NCI-H1417 (cell line): ENCODE measurements around the gene SCFD2.
"Not testable (repeated sequence)": the region's sequence is repeated elsewhere in the genome, so short reads cannot be mapped to it uniquely, and the experiment has no call there.

Experiments used
- DNase-seq, 3 experiments: peaks; one replicate each; lab custom pipeline; 2025; lab: John Stamatoyannopoulos, UW

Gene SCFD2

DNA sequence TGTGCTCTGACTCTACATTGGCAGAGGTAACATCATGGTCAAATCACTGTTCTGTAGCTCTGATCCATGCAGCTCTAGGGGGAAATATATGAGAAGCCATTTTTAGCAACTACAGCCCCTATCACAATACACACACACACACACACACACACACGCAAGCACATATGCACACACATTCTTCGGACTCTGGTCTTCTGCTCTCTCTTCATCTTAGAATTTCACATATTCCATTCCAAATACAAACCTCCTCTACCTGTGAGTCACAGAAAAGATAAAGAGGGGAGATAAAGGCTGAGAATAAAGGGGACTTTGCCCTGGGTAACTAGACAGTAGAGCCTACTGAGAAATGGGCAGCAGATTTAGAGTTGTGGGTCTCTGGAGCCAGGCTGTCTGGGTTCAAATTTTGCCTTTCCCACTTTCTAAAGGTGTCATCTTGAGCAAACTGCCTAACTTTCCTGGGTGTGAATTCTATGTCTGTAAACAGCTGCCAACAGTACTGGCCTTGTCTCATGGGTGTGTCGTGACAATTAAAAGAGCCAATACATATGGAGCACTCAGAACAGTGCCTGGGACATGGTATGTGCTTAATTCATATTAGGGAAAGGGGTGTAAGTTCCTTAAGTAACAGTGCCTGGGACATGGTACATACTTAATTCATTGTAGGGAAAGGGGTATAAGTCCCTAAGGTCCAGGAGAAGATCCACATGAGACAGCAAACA lies 515.3 kb downstream of the SCFD2 start:
- no peak for DNase-seq

DNA sequence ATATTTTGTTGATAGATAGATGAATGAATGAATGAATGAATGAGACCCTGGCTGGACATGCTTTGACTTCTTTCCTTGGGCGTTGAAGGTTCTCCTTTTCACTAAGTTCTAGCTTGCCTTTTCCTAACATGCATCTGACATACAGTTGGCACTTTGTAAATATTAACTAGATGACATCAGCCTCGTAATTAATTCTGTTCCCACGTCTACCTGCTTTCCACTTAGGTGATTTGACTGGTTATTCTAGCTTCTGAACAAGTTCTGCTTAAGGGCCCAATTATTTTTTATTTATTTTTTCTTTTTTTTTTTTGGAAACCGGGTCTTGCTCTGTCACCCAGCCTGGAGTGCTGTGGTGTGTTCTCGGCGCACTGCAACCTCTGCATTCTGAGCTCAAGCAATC lies 517.6 kb downstream of the SCFD2 start:
- DNase-seq: peak in 1 of 3 experiments; percentile 69

DNA sequence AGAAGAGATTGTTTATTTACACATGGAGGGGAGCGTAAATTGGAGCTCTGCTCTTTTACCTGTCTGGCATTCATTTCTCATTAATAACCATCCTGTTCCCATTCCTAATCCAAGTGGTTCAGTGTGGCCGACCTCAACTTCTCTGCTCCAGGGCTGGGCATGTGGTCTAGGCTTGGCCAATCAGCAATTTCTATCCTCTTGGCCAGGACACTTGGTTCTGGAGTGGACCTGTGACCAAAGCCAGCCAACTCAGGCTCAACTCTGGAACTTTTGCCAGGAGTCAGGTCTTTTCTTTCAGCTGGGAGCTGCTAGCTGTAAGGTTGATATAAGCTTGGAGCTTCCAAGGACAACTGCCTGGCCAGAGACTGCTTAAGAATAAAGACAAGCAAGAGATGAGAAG lies 519.4 kb downstream of the SCFD2 start:
- no peak for DNase-seq

DNA sequence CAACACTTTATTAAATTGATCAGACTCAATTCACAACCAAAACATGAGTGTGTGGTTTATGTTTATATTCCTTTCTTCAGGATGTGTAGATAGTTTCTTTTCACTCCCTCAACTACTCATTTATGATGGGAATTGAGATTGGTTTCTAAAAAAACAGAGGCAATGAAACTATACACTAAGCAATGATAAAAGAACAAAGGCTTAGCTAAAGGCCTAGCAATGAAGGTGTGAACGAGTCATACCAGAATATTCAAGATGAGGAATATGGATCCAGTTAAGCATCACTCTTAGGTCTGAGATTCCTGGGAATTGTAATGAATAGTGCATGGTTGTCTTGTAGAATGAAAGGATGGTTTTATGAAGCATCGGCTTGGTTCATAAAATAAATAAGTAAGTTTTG lies 521.3 kb downstream of the SCFD2 start:
- no peak for DNase-seq

DNA sequence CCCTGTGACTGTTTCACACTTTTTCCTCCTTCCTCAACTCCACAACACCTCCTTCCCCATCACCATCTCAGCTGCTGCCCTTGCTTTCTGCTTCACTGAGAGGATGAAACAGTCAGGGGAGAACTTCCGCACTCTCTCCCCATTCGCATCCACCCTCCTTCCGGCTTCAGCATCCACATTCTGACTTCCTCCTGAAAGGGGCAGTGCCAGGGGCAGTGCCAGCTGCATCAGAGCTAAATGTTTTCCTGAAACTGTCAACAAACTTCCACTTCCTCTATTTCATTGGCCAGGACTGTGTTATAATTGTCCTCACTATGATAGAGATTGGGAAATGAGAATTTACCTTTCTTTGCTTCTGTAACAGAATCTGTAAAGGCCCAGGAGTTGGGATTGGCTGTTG lies 521.9 kb downstream of the SCFD2 start:
- DNase-seq: no peak

DNA sequence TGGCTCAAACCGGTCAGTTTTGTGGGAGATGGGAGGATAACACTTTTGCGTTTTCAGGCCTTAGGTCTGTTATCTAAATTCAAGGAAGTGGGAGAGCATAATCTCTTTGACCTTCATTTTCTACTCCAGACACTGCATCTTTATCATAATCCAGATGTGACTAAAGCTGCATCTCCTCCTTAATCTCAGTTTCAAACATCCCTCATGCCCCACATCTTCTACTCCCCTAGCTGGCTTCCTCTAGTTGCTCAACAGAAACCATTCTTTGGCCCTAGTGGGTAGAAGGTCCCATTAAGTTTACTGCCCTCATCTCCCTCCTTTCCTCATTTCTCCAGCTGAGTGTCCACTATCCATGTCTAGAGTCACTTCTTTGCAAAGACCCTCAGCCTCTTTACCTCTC lies 522.5 kb downstream of the SCFD2 start:
- no peak for DNase-seq

DNA sequence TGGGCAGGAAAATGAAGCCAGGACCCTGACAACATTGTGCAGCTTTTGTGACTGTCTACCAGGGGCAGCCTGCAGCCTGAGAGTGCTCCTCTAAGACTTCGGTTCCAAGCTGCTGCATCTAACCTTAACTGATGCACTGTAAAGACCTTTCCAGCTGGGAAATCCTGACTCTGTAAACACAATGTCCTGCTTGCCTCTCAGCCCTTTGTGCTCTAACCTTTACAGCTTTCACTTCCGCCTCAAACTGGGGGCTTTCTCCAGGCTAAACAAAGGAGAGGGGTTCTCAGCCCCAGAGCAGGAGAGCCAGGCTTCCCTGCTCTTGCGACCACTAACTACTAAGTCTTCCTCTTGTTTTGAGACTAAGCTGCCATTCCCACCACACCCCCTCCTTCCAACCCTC lies 523.1 kb downstream of the SCFD2 start:
- DNase-seq: no peak

DNA sequence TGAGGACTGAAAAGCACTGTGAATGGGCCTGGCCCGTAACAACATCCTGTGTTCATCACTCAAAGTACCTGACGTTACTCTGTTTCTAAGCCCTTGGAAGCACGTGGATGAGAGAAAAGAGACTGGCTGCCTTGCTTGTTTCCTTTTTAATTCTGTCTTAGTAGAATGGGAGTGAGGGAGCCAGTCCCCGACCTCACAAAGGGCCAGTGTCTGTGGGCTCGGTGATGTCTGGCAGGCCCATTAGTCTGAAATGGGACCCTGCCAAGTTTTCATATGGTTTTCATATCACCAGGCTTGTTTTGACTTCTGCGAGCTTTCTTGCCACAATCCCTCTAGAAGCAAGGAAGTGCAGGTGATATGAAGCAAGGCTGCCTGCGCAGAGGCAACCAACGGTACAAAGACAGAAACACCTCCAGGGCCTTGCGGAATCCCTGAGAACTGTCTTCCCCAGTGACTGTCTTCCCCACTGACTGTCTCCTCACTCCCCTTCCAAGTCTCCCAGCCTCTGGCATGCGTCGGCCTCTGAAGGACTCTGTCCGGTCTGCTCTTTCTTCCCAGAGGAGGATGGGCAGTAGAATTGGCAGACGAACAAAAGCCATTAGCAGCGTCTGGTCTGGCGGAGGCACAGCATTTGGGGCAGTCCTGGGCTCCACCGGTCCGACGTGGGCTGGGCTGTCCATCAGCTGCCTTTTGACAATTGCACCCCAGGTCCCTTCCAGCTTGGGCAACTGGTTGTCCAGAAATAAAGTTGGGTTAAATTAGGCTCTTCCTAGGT lies 524.0 kb downstream of the SCFD2 start:
- DNase-seq: no peak

DNA sequence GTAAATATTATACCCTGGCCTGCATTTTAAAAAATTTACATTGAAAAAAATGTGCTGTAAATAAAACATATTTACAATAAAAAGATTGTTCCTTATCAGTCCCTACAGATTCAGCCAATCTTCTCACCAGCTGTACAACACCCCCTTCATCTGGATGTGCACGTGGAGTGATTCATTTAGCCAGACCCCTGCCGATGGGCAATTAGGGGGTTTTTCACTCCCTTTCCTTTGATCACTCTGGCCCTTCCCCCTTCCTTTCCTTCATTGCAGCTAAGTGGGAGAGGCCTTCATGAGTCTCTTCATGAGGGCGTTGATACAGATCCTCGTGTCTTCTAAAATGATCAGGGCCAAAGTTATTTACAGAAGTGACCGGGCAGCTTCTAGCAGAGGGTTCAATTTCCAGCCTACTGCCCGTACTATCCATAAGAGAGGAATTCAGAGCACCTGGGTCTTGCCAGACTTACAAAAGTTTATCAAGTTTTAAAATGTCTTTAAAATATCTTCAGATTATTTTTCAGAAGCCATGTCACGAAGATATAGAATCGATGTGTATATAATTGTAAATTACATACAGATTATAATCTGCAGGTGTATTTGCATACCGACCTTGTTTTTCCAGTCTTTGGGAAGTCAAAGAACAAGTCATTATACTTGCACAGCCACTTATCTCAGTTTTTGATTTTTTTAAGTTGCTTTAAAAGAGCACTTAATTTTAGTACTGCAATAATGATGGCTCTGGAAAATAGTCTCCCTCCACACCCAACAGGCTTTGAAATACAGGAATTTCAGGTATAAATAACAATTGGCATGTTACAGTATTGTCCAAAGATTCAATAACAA lies 525.1 kb downstream of the SCFD2 start:
- peak in 2 of 3 experiments; percentile 16 to 59 for DNase-seq

DNA sequence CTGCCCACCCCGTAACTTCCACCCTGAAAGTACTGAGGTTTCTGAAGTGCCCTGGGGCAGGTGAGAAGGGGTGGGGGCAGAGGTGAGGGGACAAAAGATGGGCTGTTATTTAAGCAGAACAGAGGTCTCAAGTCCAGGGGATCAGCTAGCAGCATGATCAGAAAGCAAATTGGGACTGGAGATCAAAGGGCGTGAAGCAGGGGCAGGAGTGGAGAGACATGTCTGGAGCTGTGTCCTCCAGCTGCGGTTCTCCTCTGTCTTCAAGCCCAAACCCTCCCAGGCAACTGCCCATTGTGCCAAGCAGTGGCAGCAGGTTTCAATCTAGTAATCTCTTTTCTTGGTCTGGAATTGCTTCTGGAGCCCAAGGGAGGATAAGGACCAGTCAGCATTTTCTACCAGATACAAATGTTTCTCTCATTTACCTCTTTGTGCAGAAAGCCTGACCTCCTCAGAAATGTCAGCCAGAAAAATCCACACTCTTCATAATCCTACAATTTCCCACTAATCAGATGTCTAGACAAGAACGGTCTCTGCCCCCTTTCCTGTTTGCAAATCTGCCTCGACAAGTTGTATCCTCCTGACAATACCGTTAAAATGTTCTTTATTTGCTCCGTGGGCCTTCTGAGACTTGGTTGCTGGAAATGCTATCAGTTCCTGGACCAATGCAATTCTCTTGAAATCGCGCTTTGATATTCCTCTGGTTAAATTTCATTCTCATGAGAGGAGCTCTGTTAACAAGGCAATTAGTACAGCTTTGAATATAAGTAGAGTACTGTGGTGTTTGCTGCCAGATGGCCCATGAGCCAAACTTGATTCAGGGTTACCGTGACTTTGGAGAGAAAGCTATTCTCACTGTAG lies 526.9 kb downstream of the SCFD2 start:
- DNase-seq: no peak

DNA sequence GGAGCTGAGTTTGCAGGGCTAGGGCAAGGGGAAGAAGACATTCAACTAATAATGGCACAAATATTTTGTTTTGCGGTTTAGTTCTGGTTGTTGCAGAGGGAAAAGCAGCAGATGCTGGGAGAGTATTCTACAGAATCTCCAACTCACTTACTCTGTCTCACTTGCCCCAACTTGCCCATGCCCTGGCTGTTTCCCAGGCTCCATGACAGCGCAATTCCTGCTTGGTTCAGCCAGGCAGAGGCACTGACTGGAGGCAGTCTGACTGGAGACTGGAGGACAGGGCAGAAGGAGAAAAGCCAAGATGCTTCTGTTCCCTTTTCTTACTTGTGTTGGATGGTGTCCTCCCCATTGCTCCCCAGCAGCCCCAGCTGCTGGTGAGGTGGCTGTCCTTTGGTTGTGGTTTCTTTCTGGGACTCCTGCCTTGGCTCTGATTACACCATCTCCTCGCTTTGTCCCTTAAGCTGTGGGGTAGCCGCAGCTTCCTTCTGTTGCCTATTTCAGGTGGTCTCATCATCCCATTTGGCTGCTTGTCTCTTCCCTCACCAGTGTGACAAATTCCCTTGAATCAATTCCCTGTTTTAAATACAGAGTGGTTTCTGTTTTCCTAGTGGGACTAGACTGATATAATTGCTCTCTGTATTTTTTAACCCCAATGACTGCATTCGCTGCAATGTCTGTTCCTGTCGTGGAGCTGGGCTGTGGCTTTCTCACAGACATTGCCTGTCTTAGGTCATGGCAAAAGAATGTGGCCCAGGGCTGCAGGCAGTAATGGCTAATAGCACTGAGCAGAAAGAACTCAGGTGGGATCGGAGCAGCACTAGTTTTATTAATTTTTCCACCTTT lies 527.9 kb downstream of the SCFD2 start:
- no peak for DNase-seq

DNA sequence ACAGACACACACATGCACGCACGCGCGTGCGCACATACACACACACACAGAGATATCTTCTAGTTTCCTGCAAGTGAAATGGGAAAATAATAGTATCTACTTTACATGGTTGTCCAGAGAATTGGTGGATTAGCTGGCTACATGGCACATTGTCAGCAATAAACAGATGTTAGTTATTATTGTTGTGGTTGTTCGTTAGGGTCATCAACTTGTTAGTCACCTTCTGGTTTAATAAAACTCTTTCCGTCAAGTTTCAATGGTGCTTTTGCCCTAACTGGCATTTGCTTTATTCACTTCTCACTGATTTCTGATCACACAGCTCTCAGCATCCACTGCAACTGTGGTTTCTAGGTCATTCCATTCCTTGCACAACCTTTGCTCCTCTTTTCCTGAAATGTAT lies 529.2 kb downstream of the SCFD2 start:
- no peak for DNase-seq

DNA sequence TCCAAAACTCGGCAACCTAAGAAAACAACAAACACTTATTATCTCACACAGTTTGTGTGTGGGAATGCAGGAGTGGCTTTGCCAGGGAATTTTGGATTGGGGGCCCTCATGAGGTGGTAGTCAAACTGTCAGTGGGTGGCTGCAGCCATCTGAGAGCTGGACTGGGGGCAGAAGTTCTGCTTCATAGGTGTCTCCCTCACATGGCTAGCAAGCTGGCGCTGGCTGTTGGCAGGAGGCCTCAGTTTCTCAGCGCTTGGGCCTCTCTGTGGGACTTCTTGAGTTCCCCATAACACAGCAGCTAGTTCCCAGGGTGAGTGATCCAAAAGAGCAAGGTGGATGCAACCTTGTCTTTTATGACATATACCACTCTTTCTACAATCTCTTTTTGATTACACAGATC lies 529.7 kb downstream of the SCFD2 start:
- no peak for DNase-seq

DNA sequence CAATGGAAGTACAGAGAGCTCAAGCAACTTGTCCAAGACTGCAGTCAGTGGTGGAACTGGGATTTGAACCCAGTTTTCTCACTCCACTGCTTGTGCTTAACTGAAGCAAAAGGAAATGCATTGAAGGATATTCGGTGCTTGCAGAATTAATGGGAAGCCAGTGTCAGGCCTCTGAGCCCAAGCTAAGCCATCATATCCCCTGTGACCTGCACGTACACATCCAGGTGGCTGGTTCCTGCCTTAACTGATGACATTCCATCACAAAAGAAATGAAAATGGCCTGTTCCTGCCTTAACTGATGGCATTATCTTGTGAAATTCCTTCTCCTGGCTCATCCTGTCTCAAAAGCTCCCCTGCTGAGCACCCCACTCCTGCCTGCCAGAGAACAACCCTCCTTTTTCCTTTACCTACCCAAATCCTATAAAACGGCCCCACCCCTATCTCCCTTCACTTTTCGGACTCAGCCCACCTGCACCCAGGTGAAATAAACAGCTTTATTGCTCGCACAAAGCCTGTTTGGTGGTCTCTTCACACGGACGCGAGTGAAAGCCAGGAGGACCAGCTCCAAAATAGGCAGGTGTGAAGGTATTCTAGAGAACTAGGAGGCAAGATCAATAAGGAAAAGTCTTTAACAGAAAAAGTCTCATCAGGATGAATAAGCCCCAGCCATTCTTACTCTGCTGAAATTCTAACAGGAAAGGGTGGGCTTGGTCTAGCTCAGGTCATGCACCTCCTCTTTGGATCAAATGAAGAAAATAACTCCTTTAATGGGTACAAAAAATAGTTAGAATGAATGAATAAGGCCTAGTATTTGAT lies 531.0 kb downstream of the SCFD2 start:
- DNase-seq: not testable (repeated sequence)

DNA sequence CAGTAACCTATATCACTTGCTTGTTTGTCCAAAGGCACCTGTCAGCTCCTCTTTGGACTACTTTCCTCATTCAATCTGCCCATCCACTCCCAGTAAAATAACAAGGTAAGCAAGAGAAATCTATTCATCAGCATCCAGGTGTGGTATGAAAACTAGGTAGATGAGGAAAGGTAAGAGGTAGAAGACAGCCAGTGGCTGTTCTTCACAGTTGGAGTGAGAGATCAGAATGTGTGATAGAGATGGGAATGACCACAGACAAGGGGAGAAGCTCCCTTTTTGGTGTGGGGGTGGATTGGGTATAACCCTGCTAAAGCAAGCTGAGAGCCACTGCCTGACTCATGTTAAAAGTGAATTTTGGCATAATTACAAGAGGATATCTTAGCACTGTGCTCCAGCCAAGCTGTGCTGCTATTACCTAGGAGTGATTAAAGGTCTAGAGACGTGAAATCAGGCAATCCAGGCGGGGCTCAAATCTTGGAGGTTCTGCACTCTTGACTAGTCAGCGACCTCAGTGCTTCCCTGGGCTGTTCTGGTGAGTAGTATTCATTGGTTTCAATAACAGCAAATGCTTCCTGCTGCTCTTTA lies 531.8 kb downstream of the SCFD2 start:
- DNase-seq: no peak

DNA sequence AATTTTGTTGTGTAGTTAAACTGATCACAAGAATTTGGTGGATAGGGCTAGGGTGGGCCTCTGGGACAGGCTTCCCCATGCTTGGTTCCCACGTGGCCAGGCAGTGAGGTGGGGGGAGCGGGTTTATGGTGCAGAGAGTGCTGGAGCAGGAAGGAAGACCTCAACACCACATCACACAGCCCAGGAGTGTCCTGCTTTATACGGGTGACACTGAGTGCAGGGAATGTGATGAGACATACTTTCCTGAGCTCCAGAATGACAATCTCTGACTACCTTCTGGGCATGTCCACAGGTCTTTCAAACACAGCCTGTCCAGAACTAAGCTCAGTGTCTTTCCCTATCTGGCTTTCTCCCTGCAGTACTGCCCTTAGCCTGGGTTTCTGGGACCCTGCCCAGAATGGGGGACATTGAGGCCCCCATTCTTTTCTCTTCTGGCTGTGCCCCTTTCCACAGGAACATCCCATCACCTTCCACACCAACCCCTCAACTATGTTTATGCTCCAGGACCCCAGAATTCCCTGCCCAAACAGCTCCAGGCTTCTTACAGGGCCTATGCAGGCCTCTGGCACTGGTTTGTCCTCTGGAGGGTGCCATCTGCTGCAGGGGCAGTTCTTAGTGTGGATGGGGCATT lies 540.3 kb downstream of the SCFD2 start:
- no peak for DNase-seq

DNA sequence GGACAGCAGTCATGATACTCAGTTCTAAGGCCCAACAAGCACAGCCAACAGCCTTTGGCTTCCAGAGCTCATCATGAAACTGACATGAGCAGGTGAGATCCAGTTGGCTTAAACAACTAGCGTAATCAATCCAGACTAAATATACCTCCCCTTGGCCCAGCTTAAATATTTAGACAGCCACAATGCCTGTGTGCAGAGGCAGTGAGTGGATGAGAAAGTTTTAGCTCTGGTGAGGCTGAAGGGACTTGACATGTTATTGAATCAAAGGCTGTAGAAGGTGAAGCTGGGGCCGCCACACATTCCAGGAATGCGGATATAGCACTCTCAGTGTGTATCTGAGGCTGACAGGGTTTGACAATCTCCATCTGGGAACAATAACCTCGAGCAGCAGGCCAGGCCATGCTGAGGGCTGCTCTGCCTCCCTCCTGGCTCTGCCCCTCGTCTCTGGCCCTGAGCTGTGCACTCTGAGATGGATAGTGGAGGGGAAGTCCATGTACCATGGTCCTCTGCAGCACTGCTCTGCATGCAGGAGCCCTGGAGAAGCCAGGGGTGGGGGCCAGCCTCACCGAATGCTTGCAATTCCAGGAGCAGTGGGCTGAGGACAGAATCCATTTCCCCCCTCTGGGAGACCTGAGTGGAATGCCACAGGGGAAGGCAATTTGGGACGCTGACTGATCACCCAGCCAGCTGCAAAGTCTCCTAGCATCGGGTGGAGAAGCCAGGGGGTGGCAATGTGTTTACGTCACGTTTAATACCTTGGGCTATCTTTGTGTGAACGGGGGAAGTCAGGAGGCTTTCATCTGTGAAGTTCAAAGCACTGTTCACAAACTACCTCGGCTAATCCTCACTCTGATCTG lies 541.0 kb downstream of the SCFD2 start:
- no peak for DNase-seq

DNA sequence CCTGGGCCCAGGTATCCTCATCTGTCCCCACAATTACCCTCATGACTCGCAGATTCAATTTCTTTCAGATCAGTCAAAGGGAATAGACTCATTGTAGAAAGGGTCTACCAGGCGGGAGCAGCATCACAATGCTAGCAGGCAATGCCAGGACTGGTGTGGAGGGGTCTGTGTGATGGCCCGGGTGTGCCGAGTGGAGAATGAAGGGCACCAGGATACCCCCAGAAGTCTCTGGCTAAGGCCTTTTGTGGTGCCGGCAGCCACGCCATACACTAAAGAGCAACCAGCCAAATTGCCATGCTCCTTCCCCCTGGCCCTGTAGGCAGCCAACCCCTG lies 541.6 kb downstream of the SCFD2 start:
- no peak for DNase-seq
